Mammary epithelial cell (primary cell): ENCODE results near the gene ZDHHC1.

Experiments used
- CTCF ChIP-seq, 2 donors: IDR thresholded peaks in 1 of 2; conservative IDR thresholded peaks in 1 of 2; 2 replicates each; pipeline ENCODE4 v1.5.1; 2011 to 2012; ENCODE audit warnings: inconsistent platforms in 2 of 2, low read length in 2 of 2, mild to moderate bottlenecking in 2 of 2, control low read depth in 1 of 2, low read depth in 1 of 2; ENCODE audit not compliant: insufficient read depth in 1 of 2; ENCODE audit errors: extremely low read depth in 1 of 2
- EZH2 ChIP-seq: IDR thresholded peaks from 2 replicates; pipeline ENCODE4 v1.6.1; 2012; ENCODE audit warnings: low read length, inconsistent platforms, borderline replicate concordance

GRCh38 chr16:67433131-67433719, 16.9 kb upstream of the ZDHHC1 start:
- TF ChIP-seq CTCF (conservative IDR thresholded peaks at IDR 0.05 in 1 of 2, IDR thresholded peaks at IDR 0.05 in 1 of 2; ENCODE audit: extremely low read depth in 1 of 2, insufficient read depth in 1 of 2, low read depth in 1 of 2, low read length in 2 of 2), result no peak
- no peak for TF ChIP-seq EZH2
